Epithelial cell of esophagus (primary cell): ENCODE data around the gene FAAH2.
"Not testable (repeated sequence)": the region's sequence is repeated elsewhere in the genome, so short reads cannot be mapped to it uniquely, and the experiment has no call there.

Experiments used
- DNase-seq: peaks from one replicate; pipeline ENCODE4 v3.0.0; 2010; ENCODE audit warnings: low read depth
- H3K4me3 ChIP-seq: 2 replicates; pipeline ENCODE4 v1.5.1; 2011; ENCODE audit warnings: mild to moderate bottlenecking, low read length, control low read depth
- TF ChIP-seq, protein P1 (sequence below): IDR thresholded peaks from 2 replicates; pipeline ENCODE4 v1.5.1; 2011; ENCODE audit warnings: low read depth, mild to moderate bottlenecking, low read length, control low read depth, inconsistent platforms; ENCODE audit not compliant: insufficient read depth; ENCODE audit errors: missing control alignments

FAAH2 gene

DNA sequence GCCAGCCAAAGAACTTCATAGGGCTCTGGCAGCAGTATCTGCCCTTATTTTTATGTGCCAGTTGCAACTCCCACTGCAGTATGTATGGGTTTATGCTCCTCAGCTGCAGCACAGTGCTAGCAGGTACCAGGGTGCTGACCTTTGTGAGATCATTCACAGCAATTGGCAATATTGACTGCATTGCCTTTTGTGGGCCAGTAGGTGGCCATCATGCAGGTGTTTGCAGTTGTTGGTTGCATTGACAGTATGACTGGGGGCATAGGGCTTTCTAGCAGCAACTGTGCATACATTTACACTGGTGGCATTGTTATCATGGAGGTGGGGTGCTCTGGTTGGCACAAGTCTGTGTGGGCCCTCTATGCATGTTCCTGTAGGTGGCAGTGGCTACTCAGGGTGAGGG is 42.5 kb downstream of the FAAH2 start:
- DNase-seq, result peak; percentile 0
- H3K4me3 ChIP-seq, result no peak overlapping the region

DNA sequence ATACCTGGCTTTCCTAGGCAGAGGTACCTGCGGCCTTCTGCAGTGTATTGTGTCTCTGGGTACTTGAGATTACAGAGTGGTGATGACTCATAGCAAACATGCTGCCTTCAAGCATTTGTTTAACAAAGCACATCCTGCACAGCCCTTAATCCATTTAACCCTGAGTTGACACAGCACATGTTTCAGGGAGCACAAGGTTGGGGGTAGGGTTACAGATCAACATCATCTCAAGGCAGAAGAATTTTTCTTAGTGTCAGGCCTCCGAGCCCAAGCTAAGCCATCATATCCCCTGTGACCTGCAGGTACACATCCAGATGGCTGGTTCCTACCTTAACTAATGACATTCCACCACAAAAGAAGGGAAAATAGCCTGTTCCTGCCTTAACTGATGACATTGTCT is 49.3 kb downstream of the FAAH2 start:
- DNase-seq, result peak; percentile 61
- not testable (repeated sequence) for H3K4me3 ChIP-seq

More for the DNA sequence above, 42.5 kb downstream of the FAAH2 start:
- TF ChIP-seq, protein P1, sequence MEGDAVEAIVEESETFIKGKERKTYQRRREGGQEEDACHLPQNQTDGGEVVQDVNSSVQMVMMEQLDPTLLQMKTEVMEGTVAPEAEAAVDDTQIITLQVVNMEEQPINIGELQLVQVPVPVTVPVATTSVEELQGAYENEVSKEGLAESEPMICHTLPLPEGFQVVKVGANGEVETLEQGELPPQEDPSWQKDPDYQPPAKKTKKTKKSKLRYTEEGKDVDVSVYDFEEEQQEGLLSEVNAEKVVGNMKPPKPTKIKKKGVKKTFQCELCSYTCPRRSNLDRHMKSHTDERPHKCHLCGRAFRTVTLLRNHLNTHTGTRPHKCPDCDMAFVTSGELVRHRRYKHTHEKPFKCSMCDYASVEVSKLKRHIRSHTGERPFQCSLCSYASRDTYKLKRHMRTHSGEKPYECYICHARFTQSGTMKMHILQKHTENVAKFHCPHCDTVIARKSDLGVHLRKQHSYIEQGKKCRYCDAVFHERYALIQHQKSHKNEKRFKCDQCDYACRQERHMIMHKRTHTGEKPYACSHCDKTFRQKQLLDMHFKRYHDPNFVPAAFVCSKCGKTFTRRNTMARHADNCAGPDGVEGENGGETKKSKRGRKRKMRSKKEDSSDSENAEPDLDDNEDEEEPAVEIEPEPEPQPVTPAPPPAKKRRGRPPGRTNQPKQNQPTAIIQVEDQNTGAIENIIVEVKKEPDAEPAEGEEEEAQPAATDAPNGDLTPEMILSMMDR, result no peak

DNA sequence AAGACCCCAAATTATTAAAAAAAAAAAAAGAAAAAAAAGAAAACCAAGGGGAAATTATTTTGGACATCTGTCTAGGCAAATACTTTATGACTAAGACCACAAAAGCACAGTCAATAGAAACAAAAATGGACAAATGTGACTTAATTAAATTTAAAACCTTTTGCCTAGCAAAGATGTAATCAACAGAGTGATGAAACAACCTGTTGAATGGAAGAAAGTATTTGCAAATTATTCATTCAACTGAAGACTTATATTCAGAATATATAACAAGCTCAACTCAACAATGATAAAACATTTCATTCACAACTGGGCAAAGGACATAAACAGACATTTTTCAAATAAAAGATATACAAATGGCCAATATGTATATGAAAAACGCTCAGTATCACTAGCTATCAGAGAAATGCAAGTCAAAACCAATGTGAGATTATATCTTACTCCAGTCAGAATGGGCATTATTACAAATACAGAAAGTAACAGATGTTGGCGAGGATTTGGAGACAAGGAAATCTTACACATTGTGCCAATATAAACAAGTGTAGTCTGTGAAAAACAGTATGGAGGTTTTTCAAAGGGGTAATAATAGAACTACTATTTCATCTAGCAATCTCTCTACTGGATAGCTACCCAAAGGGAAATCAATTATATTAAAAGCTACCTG is 67.1 kb downstream of the FAAH2 start:
- DNase-seq, result no peak
- TF ChIP-seq, protein P1, result no peak
- no peak overlapping the region for H3K4me3 ChIP-seq

DNA sequence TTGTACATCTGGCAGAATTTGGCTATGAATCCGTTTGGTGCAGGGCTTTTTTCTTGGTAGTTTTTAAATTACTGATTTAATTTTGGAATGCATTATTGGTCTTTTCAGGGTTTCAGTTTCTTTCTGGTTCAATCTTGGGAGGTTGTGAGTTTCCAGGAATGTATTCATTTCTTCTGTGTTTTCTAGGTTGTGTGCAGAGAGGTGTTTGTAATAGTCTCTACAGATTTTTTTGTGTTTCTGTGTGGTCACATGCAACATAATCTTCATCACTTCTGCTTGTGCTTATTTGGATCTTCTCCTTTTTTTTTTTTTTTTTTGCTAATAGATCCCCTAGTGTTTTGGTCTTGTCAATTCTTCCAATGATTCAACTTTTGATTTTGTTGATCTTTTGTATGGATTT is 77.6 kb downstream of the FAAH2 start:
- H3K4me3 ChIP-seq, result no peak overlapping the region
- TF ChIP-seq, protein P1, result no peak

DNA sequence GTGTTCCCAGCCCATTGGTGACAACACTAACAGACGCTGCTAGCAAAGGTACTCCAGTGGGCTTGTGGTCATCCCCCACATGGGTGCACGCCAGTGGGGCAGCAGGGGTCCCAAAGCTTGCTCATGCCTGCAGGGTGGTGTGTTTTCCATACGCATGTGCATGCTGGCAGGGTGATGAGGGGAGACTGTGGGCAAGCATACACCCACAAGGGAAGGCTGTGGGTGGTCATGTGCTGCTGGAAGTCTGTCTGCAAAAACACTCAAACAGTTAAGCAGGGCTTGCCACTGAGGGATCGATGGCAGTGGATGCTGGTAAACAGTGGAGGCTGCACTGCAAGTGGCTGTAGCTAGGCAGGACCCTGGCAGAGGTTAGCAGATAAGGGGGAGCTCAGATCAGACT is 79.9 kb downstream of the FAAH2 start:
- TF ChIP-seq, protein P1, result no peak
- no peak overlapping the region for H3K4me3 ChIP-seq
- no peak for DNase-seq

More for the DNA sequence above, 77.6 kb downstream of the FAAH2 start:
- DNase-seq, result no peak

DNA sequence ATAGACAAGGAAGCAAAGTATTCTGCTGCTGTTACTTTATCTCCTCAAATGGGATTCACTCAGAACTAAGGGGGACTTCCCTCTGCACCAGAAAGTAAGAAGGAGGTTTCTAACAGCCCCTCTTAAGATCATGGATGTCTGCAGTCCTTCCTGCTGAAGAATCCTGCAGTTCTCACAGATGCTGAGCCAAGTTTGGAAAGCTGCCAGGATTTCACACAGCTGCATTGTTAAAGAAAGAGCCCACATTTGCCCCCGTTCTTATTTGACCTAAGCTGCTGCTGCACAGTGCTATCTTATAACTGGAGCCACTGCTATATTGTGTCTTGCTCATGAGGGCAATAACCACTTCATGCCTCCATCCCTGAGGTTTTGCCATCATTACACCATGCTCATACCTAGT is 81.1 kb downstream of the FAAH2 start:
- no peak overlapping the region for H3K4me3 ChIP-seq
- no peak for DNase-seq
- TF ChIP-seq, protein P1, result no peak

DNA sequence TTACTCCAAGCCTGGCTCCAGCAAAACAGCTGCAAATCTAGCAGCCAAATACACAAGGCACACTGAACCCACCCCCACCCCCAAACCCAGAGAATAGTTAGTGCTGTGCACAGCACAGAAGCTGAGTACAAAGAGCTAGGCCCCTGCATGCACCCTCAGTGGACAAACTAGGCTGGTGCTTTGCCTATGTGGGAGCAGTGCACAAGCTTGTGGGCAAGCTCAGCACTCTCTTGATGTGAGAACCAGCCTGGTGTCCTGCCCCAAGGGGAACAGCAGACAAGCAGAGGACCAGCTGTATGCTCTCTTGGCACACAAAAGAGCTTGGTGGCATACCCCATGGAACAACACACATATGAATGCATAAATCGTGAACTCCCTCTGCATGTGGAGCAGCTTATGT is 81.7 kb downstream of the FAAH2 start:
- no peak for DNase-seq
- no peak overlapping the region for H3K4me3 ChIP-seq
- TF ChIP-seq, protein P1, result no peak

DNA sequence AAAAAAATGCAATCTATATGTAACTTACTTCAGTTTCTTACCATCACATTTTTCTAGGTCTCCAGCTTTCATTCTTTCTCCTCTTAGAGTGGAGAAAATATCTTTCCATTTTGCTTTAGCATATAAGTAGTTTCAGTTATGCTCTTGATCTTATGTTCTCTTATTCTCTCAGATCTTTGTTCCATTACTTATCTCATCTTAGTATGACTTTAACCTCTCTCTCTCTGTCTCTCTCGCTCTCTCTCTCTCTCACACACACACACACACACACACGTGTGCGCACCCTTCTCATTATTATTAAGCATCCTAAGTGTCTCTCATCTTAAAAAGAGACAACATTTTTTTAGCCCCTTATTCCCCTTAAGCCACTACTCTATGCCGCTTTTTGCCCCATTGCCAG is 92.8 kb downstream of the FAAH2 start:
- TF ChIP-seq, protein P1, result no peak
- no peak overlapping the region for H3K4me3 ChIP-seq
- no peak for DNase-seq
